ENCODE results near the gene HGFAC.

- TF ChIP-seq POLR2A (IDR thresholded peaks at IDR 0.05; ENCODE audit: low read depth, low read length) (no peak), POLR2AphosphoS5 (IDR thresholded peaks at IDR 0.05; ENCODE audit: low read depth, low read length) (no peak), POU2F2 (IDR thresholded peaks at IDR 0.05; ENCODE audit: low read depth, low read length) (no peak)
Observed at GRCh38 chr4:3497095-3497494, 55.3 kb downstream of the HGFAC start.

Measured in GM12891 (cell line).